Measurements from ENCODE around the gene ZBTB21.
A peak's percentile ranks its signal among the peaks of the same experiment; 100 is the strongest.

ZBTB21 gene

DNA sequence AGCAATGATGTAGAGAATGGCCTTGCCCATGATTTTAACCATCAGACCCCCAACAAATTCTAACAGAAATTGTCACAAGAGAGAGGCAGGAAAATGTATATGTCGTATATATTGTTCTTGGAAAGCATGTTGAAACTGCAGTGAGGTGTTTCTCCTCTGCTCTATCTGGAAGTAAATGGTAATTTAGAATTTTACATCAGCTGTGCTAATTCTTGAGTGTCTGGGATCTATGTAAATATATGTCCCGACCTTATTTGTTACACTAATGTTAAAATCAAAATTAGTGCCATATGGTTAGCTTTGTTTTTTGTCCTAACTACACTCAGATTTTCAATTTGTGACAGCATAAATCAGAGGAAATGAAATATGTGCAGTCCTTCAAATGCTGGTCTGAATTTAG lies 20.5 kb downstream of the ZBTB21 start:
- DNase-seq: no peak

DNA sequence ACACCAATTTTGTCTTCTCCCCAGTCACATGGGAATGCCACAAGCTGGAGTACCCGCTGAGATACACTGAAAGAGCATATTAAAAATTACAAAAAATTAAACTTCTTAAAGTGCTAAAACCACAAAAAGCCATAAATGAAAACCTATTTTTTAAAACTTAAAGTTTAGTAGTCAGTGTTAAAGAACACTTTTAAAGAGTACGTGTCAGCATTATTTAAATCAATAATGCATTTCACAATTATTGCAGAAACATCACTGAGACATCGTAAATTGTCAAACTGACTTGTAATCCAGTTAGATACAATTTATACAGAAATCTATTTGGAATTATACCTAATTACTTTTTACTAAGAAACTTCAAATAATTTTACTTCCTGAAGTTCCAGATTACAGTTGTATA lies 22.9 kb downstream of the ZBTB21 start:
- DNase-seq: no peak

DNA sequence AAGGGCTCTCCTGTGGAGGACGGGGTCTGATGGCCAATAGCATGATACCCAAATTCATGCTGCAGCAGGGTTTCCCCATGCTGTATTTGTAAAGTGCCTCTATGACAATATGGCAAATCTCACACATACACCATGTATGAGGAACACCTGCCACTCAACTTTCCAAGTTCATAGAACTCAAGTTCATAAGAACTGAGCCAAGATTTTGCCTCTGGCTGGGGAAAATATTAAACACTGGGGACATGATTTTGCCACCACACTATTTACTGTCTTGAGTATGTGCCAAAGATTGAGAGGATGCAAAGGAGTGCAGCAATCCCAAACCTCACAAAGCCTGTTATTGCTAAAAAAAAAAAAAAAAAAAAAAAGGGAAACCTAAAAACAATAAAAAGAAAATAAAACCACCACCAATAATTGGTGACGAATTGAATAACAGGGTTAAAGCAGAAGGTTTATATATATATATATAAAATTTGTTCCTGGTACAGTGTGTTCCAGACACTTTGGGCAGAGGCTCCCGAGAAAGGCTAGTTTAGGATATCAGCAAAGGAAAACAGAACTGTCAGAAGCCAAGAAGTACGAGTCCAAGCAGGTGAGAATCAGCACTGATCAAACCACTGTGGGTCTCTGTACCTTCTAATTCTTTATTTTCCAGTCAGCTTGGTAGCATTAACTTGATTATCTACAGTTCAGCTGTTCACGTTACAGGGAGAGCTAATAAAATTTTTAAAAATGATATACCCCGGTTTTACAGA lies 24.3 kb downstream of the ZBTB21 start:
- no peak for DNase-seq

DNA sequence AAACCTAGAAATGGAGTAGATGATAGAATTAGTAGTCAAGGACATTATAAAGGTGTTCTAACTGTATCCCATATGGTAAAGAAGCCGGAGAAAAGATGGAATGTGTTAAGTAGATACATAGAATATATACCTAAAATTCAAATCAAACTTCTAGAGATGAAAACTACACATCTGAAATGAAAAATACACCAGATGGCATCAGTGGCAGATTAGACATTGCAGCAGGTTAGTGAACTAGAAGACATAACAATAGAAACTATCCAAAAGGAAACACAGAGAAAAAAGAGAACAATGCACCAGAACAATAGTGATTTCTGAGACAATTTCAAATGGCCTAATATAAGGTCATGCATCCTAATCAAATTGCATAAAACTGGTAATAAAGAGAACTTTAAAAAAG lies 26.9 kb downstream of the ZBTB21 start:
- DNase-seq: no peak

DNA sequence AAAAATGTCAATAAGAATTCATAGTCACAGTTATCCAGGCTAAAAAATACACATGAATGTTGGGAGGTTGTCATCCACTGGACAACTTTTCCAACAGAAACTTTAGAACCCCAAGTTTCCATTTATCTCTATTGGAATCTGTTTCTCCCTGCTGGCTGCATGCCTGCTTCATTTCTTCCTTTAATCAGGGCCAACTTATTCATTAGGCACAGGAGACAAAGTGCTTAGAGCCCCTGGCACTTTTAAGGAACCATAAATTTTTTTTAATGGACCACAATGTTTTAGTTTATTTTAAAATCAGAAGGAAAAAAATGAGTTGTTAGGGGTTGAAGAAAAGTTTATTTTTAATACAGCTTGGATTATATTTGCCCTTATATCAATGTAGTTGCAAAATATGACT lies 29.6 kb downstream of the ZBTB21 start:
- DNase-seq: no peak

DNA sequence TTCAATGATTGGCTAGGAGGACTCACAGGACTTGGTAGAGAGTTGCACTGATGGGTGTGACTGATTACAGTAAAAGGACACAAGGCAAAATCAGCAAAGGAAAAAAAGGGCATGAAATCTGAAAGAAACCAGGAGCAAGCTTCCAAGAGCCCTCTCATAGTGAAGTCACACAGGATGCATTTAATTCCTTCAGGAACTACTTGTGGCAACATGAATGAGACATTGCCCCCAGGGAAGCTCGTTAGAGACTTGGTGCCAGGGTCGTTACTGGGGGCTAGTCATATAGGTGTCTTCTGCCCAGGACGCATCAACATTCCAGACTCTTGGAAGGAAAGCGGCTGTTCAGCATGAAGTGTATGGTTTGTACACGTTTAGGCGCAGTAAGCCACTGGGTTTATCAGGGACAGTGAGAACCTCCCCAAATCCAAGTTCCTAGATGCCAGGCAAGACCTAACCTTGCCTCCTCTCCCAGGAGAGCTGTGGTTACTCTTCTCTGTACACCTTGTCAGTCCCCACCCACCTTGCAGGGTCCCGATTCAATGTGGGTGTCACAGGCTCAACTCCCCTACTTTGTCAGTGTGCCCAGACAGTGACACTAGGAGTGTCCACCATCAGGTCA lies 30.3 kb downstream of the ZBTB21 start:
- no peak for DNase-seq

DNA sequence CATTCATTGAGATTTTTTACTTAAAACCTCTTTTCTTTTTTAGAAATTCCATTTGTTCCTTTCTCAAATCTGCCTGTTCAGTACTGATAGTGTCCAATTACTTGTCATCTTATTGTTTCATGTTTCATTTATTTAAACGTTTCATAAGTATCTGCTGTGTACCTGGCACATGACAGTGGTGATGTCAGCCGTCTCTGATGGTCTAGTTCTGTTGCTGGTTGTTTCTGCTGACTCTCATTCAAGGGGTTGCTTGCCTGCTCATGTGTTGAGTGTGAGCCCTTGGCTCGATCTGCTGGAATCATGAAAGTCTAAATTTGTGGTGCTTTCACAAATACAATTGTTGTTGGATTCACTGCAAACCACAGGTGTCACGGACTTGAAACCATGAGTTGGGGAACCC lies 30.8 kb downstream of the ZBTB21 start:
- DNase-seq: no peak

DNA sequence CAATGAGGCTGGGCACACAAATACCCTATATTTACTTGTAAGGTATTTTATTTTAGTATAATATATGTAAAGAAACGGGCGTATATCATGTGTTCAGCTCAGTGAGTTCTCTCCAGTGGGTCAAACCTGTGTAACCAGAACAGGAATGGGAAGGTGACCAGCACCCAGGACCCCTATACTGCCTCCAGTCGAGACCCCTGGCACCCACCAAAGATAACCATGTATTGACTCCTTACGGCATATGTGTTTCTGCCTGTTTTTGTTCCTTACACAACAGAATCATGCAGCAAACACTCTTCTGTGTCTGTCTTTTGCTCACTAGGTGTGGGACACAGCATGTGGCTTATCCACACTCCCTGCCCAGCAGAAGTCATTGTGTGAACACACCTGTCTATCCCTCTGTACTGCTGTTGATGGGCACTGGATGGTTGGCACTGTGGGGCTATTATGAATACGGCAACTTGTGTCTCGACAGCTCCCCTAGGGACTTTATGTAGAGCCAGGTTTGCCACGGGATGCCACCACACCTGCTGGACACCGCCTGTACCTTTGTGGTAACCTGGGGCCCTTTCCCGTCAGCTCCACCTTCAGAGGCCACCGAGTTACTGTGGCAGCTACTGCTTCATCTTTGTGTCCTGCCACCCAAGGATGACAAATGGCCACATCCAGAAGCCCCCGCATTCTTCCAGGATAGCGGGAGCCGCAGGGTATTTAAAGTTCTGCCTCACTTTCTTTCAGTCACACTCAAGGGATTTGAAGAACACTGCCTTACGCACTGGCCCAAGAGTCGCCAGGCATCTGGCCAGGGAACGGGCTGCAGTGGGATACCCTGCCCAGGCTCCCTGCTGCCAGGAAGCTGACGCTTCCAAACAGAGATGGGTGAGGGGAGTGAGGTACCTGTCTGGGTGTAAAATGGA lies 32.9 kb downstream of the ZBTB21 start:
- no peak for DNase-seq

DNA sequence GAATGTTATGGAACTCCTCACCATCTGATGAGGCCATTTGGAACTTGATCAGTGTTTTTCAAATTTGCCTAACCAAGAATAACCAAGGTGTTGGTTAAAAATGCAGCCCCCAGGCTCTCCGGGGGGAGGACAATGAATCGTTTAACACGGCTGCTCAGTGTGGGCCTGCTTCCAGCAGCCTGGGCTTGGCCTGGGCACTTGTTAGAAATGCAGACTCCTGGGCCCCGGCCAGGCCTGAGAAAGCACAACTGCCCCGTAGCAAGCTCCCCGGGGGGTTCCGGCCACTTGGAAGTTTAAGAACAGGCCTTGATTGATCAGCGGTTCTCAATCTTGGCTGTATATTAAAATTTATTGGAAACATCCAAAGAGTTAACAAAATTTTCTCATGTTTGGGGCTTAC lies 33.5 kb downstream of the ZBTB21 start:
- no peak for DNase-seq

DNA sequence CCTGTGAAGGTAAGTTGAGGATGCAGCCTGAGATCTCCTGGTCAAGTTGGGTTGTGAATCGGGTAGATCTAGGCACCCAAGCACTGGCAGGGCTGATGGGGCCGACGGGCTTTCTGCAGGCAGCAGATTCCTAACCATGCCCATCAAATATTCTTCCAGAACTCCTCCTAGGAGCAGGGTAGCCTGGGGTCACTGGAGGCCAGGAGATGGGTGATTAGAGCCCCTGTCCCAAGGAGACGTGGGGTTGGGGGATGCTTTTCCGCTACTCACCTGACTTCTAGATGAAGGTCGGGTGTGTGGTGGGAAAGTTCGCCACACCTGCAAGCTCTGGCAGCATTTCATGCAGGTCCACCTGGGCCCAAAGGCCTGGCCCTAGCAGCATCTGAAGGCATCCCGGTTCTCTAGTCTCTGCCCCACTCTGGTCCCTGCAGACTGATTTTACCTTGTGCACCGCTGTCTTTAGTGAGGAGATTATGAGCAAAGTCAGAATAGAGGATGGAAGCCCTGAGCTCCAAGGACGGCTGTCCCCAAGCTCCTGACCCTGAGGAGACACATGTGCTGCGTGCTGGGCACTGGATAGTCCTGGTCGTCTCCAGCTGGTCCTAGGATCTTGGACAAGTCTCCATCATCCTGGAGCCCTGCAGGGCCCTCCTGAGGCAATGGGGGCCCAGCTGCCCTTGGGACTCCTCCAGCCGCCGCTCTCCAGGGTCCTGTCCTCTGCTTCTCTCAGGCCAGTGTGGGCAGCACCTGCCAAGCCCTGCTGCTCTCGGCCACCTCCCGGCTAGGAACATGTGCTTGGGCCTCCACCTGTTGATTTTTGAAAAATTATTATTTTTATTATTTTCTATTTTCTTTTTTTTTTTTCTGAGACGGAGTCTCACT lies 34.5 kb downstream of the ZBTB21 start:
- DNase-seq: no peak

DNA sequence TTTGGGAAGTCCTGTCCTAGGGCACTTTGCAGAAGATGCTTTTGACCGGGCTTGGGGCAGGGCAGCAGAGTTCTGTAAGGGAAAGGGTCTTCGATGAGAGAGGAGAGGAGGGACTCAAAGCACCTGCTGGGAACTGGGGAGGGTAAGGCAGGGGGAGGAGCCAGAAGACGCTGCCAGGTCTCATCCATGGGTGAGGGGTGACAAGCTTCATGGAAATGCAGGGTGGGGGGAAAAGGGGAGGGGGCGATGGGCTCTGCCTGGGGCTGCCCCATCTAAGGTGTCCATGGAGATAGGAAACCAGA lies 35.5 kb downstream of the ZBTB21 start:
- DNase-seq: no peak

DNA sequence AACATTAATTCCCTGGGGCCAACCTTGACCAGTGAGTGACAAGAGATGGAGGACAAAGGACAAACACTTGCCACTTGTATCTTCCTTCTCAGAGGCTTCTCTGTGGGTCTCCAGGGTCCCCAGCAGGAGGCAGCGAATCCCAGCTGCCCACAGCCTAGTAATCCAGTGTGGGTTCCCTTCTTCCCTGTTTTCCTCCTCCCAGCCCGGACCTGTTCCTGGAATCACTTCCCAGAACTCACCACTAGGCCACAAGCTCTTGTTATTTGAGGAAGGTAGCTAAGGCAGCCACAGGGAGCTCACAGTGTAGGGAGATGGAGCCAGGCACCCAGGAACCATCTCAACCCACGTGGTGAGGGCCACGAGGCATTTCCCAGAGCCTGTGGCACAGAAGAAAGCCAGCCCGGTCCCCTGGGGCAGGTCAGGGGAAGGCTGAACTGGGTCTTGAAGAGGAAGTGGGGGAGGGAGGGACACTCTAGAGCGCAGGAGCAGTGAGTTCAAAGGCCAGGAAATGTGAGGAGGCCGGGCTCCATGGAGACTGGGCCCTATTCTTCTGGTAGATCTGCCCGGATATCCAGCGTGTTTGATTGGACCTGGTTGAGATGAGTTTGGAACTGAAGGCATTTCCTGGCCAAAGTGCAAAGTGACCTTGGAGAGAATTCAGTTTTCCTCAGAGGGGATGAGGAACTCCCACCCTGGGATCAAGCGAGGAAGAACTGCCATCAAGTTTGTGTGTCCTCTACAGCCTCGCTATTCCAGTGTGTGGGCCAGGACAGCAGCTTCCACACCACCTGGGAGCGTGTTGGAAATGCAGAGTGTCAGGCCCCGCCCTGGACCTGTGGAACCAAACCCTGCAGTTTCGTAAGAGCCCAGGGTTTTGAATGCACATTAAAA lies 36.1 kb downstream of the ZBTB21 start:
- peak in 3 of 6 experiments; percentile 19 to 23 (median 21) for DNase-seq

DNA sequence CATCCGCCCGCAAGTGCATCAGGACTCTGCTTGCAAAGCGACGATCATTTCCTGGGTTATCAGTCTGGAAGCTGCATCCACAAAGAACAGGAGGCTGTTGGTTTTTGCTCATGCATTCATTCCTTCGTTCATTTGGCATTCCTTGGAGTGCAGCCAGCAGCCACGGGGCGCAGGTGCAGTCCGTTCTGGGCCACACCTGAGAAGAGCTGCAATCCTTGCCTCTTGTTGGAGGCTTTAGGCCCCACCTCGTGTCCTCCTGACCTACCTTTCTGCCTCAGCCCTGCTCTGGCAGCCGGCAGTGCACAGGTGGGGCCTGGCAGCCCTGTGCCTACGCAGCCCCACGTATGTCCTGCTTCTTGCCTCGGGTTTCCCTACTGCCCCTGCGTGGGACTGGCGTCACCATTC lies 36.7 kb downstream of the ZBTB21 start:
- DNase-seq: no peak

DNA sequence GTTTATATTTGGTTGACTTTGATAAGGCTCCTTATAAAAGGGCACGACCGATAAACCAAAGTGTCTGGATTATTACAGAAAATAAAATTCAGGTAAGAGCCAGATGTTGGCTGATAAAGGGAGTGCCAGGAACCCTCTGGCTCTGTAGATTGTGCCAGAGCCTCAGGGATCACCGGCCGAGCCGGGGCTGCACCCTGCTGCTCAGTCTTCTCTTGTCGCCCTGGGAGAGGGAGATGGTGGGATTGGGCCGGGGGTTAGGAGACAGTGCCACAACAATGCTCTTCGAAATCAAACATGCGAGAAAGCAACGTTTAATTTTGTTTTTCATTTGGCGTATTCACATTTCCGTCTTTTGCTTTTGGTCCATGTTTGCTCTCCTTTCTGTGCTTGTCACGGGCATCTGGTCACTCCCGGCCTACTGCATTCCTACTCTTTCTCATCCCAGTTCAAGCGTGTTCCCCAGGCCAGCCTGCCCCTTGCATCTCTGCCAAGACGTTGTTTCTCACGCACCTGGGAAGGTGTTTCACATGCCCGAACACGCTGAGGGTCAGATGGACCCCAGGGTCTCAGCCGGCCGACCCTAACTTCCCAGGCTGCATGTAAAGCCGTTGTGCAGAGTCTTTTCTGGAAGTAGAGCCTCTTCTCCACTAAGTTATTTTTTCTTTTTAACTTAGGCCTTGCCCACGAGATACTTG lies 37.5 kb downstream of the ZBTB21 start:
- DNase-seq: no peak

DNA sequence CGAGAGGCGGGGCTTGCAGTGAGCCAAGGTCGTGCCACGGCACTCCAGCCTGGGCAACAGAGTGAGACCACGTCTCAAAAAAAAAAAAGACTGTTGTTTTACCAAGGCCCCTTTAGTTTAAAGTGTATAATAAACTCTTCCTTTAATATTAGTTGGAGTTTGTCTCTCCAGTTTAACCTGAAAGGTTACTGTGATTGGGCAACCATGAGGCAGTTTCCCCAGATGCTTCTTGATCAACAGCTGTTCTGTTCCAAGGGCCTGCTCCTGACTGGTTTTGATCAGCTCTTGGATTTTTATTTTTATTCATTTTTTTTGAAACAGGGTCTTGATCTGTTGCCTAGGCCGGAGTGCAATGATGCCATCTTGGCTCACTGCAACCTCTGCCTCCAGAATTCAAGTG lies 38.3 kb downstream of the ZBTB21 start:
- DNase-seq: no peak

DNA sequence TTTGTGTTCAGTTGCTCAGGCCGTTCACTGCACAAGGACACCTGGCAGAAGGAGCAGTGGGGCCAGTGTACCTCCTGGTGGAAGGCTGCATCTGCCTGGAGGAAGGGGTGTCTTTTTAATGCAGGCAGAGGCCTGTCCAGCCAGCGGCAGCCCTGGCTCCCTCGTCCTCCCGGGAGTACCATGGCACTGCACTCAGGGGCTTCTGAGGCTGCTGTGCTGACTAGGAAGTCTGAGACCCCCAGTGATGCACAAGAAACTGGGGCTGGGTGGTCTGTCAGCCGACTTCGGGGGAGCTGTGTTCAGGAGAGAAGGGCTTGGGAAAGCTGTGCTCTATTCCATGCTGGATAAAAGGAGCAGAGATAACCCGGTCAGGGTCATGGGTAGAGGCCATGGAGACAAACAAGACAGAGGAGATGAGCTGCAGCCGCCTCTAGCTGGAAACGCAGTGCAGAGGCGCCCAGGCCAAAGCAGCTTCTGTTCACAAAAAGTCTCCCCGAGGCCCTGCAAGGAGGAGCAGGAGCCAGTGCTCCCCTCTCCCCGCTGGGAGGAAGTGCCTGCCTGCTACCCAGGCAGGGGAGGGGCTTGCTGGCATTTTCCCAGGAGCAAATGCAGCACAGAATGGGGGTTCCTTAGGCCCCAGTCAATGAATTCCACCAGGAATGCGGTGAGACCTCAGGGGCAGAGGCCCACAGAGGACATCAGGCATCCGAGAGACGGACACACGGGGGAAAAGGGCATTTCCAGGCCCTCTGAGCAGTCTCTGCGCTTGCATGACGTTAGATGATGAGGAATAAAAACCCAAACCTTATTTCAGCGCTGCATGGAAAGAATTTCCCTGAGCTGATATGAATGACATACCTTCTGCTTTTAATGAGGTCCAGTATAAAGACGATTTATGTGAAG lies 39.2 kb downstream of the ZBTB21 start:
- DNase-seq: no peak

DNA sequence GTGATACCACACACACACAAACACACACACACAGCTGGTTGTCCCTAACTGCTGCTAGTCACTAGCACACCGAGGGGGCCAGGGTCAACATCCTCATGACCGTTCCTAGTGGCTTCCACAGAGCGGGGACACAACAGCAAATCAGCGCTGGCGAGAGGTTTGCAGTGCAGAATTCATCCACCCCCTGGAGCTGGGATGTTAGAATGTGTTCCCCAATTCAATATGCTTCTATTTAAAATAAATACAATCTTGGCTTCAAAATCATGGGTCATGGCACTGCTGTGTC lies 40.1 kb downstream of the ZBTB21 start:
- no peak for DNase-seq

DNA sequence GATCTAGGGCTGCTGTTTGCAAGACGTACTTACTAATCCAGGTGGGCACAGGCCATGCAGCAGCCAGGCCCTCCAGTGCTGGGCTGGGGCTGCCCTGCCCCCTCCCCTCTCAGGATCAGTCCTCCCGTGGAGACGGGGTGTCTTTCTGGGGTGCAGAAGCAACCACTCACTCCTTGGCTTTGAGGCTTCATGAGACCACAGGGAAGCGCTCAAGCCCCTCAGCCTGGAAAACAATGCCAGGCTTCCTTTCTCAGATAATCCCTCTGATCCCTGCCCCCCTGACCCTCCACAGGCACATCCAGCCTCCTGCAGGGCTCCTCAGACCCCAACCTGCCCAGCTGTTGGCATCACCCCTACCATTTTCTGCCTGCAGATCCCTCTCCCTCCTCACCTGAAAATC lies 42.5 kb downstream of the ZBTB21 start:
- DNase-seq: no peak

DNA sequence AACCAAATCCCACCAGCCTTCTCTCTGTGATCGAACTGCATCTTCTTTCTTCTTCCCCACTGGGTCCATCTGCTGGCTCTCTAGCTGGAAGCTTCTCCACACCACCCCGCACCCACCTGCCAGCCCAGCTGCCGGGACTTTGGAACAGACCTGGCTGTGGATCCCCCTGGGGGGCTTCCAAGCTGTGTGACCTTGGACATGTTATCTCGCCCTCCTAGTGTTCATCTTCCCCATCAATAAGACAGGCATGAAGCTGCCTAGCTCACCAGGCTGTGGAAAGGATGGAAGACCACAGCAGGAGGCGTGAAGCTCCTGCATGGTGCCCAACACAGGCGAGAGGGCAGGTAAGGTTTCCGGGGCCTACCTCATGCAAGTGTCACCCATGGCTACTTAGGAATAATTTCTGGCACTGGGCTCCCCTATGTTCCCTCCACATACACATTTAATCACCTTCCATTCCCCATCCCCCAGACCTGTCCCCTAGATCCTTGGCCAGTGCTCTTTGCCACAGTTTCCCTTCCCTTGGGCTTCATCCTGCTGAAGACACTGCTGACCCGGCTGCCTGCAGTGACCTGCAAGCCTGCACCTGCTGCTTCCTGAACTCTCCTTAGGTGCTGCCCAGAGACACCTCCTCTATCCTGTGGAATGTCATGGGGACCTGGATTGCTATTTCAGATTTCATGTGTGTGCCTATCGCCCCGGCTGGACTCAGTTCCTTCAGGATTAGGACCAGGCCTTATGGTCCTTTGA lies 43.1 kb downstream of the ZBTB21 start:
- DNase-seq: no peak
